HUES48 (cell line): ENCODE measurements around the gene STAU1.
"Not testable (repeated sequence)": the region's sequence is repeated elsewhere in the genome, so short reads cannot be mapped to it uniquely, and the experiment has no call there.

Experiments
- H3K27ac ChIP-seq: one replicate; pipeline ENCODE4 v1.7.0; 2013; ENCODE audit warnings: low read depth, low read length, inconsistent platforms
- H3K27me3 ChIP-seq: 2 replicates; pipeline ENCODE4 v1.6.1; 2013; ENCODE audit warnings: mild to moderate bottlenecking, low read length; ENCODE audit not compliant: control insufficient read depth, insufficient read depth
- H3K36me3 ChIP-seq: 2 replicates; pipeline ENCODE4 v1.6.1; 2013; ENCODE audit warnings: low read length; ENCODE audit not compliant: control insufficient read depth, insufficient read depth
- H3K4me1 ChIP-seq: 2 replicates; pipeline ENCODE4 v1.6.1; 2013; ENCODE audit warnings: mild to moderate bottlenecking, low read length; ENCODE audit not compliant: control insufficient read depth, insufficient read depth
- H3K4me3 ChIP-seq: 2 replicates; pipeline ENCODE4 v1.5.1; 2013; ENCODE audit warnings: mild to moderate bottlenecking, low read depth, low read length
- H3K9ac ChIP-seq: 2 replicates; pipeline ENCODE4 v1.6.1; 2013; ENCODE audit warnings: mild to moderate bottlenecking, low read depth, low read length, moderate library complexity
- H3K9me3 ChIP-seq: 2 replicates; pipeline ENCODE4 v1.6.1; 2013; ENCODE audit warnings: low read length; ENCODE audit not compliant: control insufficient read depth, insufficient read depth

The STAU1 gene

GRCh38 chr20:49146442-49147225 is 41.5 kb downstream of the STAU1 start:
- no peaks in the 10 kb centered on the region for H3K4me1 ChIP-seq
- H3K4me3 ChIP-seq = no peak overlapping the region
- H3K9ac ChIP-seq = no peak overlapping the region
- H3K27ac ChIP-seq = no peak overlapping the region
- H3K9me3 ChIP-seq = no peaks in the 10 kb centered on the region
- H3K36me3 ChIP-seq = peaks cover 74% of the 10 kb centered on the region
- no peaks in the 10 kb centered on the region for H3K27me3 ChIP-seq

- Histone ChIP-seq H3K4me3 (no peak overlapping the region), H3K36me3 (peaks cover 28% of the 10 kb centered on the region), H3K9me3 (no peaks in the 10 kb centered on the region), H3K4me1 (no peaks in the 10 kb centered on the region), H3K9ac (no peak overlapping the region), H3K27me3 (no peaks in the 10 kb centered on the region), H3K27ac (no peak overlapping the region)
These were observed 47.3 kb downstream of the STAU1 start for GRCh38 chr20:49140834-49141233.

DNA sequence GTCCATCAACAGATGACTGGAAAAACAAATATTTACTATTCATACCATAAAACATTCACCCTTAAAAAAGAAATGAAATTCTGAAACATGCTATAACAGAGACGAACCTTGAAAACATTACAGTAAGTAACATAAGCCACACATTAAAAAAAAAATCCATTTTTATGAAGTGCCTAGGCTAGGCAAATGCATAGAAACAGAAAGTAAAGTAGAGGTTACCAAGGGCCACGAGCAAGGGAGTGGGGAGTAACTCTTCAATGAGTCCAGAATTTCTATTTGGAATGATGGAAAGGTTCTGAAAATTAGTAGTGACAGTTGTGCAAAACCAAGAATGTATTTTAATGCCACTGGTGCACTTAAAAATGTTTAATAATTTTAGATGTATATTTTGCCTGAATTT is 47.7 kb downstream of the STAU1 start:
- Histone ChIP-seq H3K4me1 (no peaks in the 10 kb centered on the region), H3K9ac (no peak overlapping the region), H3K27me3 (no peaks in the 10 kb centered on the region), H3K27ac (no peak overlapping the region), H3K36me3 (peaks cover 31% of the 10 kb centered on the region), H3K9me3 (no peaks in the 10 kb centered on the region), H3K4me3 (no peak overlapping the region)

DNA sequence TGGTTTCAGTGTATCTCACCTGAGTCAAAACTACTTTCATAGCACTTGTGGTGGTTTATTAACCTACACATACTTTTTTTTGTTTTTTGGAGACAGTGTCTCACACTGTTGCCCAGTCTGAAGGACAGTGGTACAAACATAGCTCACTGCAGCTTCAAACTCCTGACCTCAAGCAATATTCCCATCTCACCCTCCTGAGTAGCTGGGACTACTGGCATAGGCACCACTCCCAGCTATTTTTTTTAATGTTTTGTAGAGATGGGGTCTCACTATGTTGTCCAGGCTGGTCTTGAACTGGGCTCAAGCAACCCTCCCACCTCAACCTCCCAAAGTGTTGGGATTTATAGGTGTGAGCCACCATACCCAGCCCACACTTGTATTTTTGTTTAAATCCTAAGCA is 49.7 kb downstream of the STAU1 start:
- Histone ChIP-seq H3K27me3 (no peaks in the 10 kb centered on the region), H3K9ac (no peak overlapping the region), H3K4me1 (no peaks in the 10 kb centered on the region), H3K4me3 (no peak overlapping the region), H3K27ac (no peak overlapping the region), H3K9me3 (no peaks in the 10 kb centered on the region), H3K36me3 (peaks cover 32% of the 10 kb centered on the region)

DNA sequence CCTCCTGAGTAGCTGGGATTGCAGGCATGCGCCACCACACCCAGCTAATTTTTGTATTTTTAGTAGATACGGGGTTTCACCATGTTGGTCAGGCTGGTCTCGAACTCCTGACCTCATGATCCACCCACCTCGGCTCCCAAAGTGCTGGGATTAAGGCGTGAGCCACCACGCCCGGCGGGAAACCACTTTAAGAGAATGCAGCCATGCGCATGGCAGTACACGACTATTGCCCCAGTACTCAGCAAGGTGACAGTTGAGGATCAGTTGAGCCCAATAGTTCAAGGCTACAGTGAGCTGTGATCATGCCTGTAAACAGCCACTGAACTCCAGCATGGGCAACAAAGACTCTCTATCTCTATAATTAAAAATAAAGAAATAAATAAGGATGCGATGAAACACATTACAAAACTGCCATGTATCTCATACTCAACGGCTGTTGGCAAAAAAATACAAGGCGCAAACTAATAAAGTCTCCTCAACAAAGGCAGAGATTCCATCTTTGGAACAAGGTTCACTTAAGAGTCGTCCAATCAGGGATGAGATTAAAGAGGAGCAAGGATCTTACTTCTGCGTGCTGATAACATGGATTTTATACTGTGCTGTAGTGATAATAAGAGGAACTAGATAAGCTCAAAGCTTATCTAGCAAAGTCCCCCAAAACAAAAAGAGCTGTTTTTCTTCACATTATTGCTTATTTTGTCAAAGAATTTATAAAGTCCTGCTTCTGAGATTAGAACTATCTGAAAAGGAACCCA is 51.1 kb downstream of the STAU1 start:
- no peak overlapping the region for H3K9ac ChIP-seq
- no peaks in the 10 kb centered on the region for H3K4me1 ChIP-seq
- H3K36me3 ChIP-seq = peaks cover 31% of the 10 kb centered on the region
- no peaks in the 10 kb centered on the region for H3K9me3 ChIP-seq
- no peak overlapping the region for H3K4me3 ChIP-seq
- H3K27ac ChIP-seq = no peak overlapping the region
- H3K27me3 ChIP-seq = no peaks in the 10 kb centered on the region

DNA sequence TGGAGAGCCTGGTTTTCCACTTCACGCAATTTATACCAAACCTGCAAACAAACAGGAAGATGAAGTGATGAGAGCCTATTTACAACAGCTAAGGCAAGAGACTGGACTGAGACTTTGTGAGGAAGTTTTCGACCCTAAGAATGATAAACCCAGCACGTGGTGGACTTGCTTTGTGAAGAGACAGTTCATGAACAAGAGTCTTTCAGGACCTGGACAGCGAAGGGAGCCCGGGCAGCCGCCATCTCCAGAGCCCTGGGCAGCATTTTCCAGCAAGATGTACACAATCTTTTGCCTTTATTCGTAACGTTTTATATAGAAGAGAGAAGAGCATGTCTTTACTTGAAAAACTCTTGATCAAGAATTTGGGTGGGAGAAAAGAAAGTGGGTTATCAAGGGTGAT is 53.3 kb downstream of the STAU1 start:
- not testable (repeated sequence) for H3K27ac ChIP-seq
- peaks cover 43% of the 10 kb centered on the region for H3K36me3 ChIP-seq

DNA sequence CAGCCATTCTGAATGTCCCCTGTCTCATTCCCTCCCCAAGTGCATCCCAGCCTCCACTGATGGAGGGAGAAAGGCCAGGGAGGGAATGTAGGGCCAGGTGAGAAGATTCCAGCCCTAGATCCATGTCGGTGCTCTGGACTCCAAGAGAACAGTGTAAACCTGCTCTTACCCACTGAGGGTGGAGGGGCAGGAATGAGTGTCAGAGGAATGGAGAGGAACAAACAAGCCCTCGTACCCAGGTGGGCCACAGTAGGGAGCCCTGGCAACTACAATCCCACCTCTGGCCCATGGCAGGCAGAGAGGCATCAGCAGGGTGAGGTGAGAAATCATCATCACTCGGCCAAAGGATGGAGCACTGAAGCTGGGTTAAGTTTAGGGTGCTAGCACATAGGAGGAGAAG is 54.6 kb downstream of the STAU1 start:
- Histone ChIP-seq H3K4me1 (no peaks in the 10 kb centered on the region), H3K9ac (no peak overlapping the region), H3K9me3 (no peaks in the 10 kb centered on the region), H3K4me3 (no peak overlapping the region), H3K27me3 (no peaks in the 10 kb centered on the region), H3K27ac (peak overlapping the region; percentile 9), H3K36me3 (peaks cover 46% of the 10 kb centered on the region)

More for the DNA sequence above, 53.3 kb downstream of the STAU1 start:
- H3K4me1 ChIP-seq, H3K9ac ChIP-seq, H3K9me3 ChIP-seq, H3K27me3 ChIP-seq, H3K4me3 ChIP-seq: not testable (repeated sequence)

- peaks cover 50% of the 10 kb centered on the region for H3K36me3 ChIP-seq
- H3K27me3 ChIP-seq = no peaks in the 10 kb centered on the region
- no peaks in the 10 kb centered on the region for H3K9me3 ChIP-seq
- H3K9ac ChIP-seq = no peak overlapping the region
- H3K4me1 ChIP-seq = no peaks in the 10 kb centered on the region
- H3K4me3 ChIP-seq = no peak overlapping the region
- peak overlapping the region; percentile 9 for H3K27ac ChIP-seq
These were observed 55.1 kb downstream of the STAU1 start for GRCh38 chr20:49132995-49133478.

GRCh38 chr20:49123982-49124381 is 64.2 kb downstream of the STAU1 start:
- Histone ChIP-seq H3K4me3 (no peak overlapping the region), H3K9ac (no peak overlapping the region), H3K4me1 (no peaks in the 10 kb centered on the region), H3K9me3 (no peaks in the 10 kb centered on the region), H3K27me3 (no peaks in the 10 kb centered on the region), H3K36me3 (peaks cover 65% of the 10 kb centered on the region), H3K27ac (no peak overlapping the region)

DNA sequence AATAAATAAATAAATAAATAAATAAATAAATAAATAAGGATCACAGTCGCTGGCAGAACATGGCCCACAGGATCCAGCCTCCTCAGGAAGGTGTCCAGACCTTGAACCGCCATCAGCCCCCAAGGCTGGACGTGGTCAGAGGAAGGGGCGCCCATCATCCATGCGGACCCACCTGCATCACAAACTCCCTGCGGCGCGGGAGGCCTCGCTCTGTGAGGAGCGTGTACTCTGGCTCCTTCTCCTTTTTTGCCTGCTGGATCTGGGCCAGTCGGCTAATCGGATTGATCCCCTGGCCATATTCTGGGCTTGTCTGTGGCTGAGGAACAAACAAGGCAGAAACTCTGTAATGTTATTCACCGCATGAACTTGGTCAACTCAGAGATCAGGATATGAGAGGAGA is 65.2 kb downstream of the STAU1 start:
- Histone ChIP-seq H3K4me1 (no peaks in the 10 kb centered on the region), H3K36me3 (peaks cover 67% of the 10 kb centered on the region), H3K27me3 (no peaks in the 10 kb centered on the region), H3K9ac (no peak overlapping the region), H3K4me3 (no peak overlapping the region), H3K9me3 (no peaks in the 10 kb centered on the region), H3K27ac (no peak overlapping the region)

DNA sequence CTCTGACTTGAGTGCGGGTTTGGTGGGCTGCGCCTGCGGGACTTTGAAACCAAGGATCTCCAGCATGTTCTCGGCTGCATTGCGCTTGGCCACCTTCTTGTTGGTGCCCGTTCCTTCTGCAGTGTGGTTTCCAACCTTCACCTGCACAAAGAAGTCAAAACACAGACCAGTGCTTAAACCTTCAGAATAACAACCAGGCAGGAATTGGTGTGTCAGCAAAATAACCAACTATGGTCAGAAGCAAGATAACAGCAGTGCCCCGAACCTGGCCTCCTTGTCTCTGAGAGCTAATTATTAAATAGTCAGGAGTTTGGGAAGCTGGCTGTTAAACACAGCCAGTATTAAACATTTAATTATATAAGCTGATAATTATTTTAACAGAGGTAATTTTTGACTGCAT is 68.1 kb downstream of the STAU1 start:
- H3K36me3 ChIP-seq = peaks cover 92% of the 10 kb centered on the region

More for the DNA sequence above, 68.1 kb downstream of the STAU1 start:
- Histone ChIP-seq H3K27me3 (no peaks in the 10 kb centered on the region), H3K4me1 (no peaks in the 10 kb centered on the region), H3K9me3 (no peaks in the 10 kb centered on the region), H3K4me3 (no peak overlapping the region), H3K9ac (no peak overlapping the region), H3K27ac (no peak overlapping the region)
